Hepatocyte (in vitro differentiated cells): Measurements from ENCODE around the gene ACP7.

Experiments used
- CTCF ChIP-seq: fragments of 200-600 bp; sonication (generic); IDR thresholded peaks from 2 replicates; pipeline ENCODE4 v1.5.1; 2016; ENCODE audit warnings: antibody characterized with exemption, mild to moderate bottlenecking; ENCODE audit not compliant: poor library complexity
- EZH2 ChIP-seq: fragments of 200-600 bp; sonication (generic); IDR thresholded peaks from 2 replicates; pipeline ENCODE4 v1.6.1; 2016; ENCODE audit warnings: antibody characterized with exemption, mild to moderate bottlenecking, borderline replicate concordance
- EZH2phosphoT487 ChIP-seq: fragments of 200-600 bp; sonication (generic); IDR thresholded peaks from one replicate; pipeline ENCODE4 v1.6.1; 2018; ENCODE audit warnings: antibody characterized with exemption, mild to moderate bottlenecking, low read depth, moderate library complexity; ENCODE audit not compliant: unreplicated experiment, severe bottlenecking

GRCh38 chr19:39119830-39120229 lies 35.7 kb downstream of the ACP7 start:
- no peak for TF ChIP-seq CTCF
- TF ChIP-seq EZH2, result no peak
- no peak for TF ChIP-seq EZH2phosphoT487
